H1 (cell line): Measurements from ENCODE around the gene GUCY1A2. TPM values are rescaled to one million over a fixed set of nuclear protein-coding genes. Genes with fewer than 3 reads are reported as not detected.

Experiments used
- EGR1 ChIP-seq: IDR thresholded peaks from 2 replicates; pipeline ENCODE4 v1.6.1; 2011; ENCODE audit warnings: low read depth, low read length, borderline replicate concordance
- FOSL1 ChIP-seq: IDR thresholded peaks from 2 replicates; pipeline ENCODE4 v1.6.1; 2011; ENCODE audit warnings: mild to moderate bottlenecking, low read depth, low read length, moderate library complexity; ENCODE audit not compliant: insufficient read depth
- HDAC2 ChIP-seq, 2 experiments: fragments of 300-600 bp in 1 of 2; sonication (generic) in 1 of 2; IDR thresholded peaks; 2 replicates each; pipeline ENCODE4 v1.6.1; 2011 to 2012; ENCODE audit warnings: low read depth in 2 of 2, low read length in 2 of 2, mild to moderate bottlenecking in 2 of 2, moderate library complexity in 2 of 2, borderline replicate concordance in 1 of 2, inconsistent platforms in 1 of 2
- JUN ChIP-seq: IDR thresholded peaks from 2 replicates; pipeline ENCODE4 v1.6.1; 2011; ENCODE audit warnings: low read depth, mild to moderate bottlenecking, improper control_type of control experiment, low read length
- NRF1 ChIP-seq: IDR thresholded peaks from 2 replicates; pipeline ENCODE4 v1.6.1; 2011; ENCODE audit warnings: mild to moderate bottlenecking, low read depth, low read length, improper control_type of control experiment
- POLR2AphosphoS5 ChIP-seq: IDR thresholded peaks from 2 replicates; pipeline ENCODE4 v1.6.1; 2011; ENCODE audit warnings: low read depth, low read length
- RAD21 ChIP-seq, 2 experiments: IDR thresholded peaks in 1 of 2; conservative IDR thresholded peaks in 1 of 2; 2 replicates each; pipeline ENCODE4 v1.6.1; 2011; ENCODE audit warnings: low read depth in 2 of 2, low read length in 2 of 2, improper control_type of control experiment in 1 of 2, inconsistent platforms in 1 of 2, mild to moderate bottlenecking in 1 of 2, moderate library complexity in 1 of 2
- RBBP5 ChIP-seq: IDR thresholded peaks from 2 replicates; pipeline ENCODE4 v1.7.1; 2012; ENCODE audit warnings: low read depth, mild to moderate bottlenecking, inconsistent platforms, low read length, moderate library complexity, borderline replicate concordance
- SIN3A ChIP-seq, 2 experiments: IDR thresholded peaks in 1 of 2; conservative IDR thresholded peaks in 1 of 2; 2 replicates each; pipeline ENCODE4 v1.6.1; 2011 to 2012; ENCODE audit warnings: low read length in 2 of 2, improper control_type of control experiment in 1 of 2, low read depth in 1 of 2, mild to moderate bottlenecking in 1 of 2
- SUZ12 ChIP-seq: fragments of 200-600 bp; sonication (generic); IDR thresholded peaks from 2 replicates; pipeline ENCODE4 v1.6.1; 2012; ENCODE audit warnings: mild to moderate bottlenecking, inconsistent platforms, low read length, moderate library complexity, mixed read lengths
- polyA plus RNA-seq, 7 experiments: library from polyadenylated mRNA; depleted of rRNA in 3 of 7; stranded (reverse) in 5 of 7; unstranded in 2 of 7; fragments of >200 nt in 5 of 7; fragments of 200-250 nt in 2 of 7; gene quantifications; 1 replicate in 5 of 7; 2 replicates in 1 of 7; 4 replicates in 1 of 7; pipeline versions ENCODE4 v1.2.1 to v1.2.3, GENCODE V29; 2011 to 2013; ENCODE audit warnings: missing spikeins in 2 of 7, mixed read lengths in 2 of 7
- total RNA-seq: library from RNA; stranded (reverse); fragmentation: NEBNext Ultra II Directional; extraction: Animal tissue kit (Norgen Biotek cat#: 25700); gene quantifications from 2 replicates; pipeline ENCODE4 v1.2.1, GENCODE V29; 2021
- TF ChIP-seq, protein P1 (sequence below): IDR thresholded peaks from 2 replicates; pipeline ENCODE4 v1.6.1; 2011; ENCODE audit warnings: low read depth, mild to moderate bottlenecking, low read length; ENCODE audit not compliant: insufficient read depth

Gene GUCY1A2
- total and polyA plus RNA-seq, 2 of the 8 experiments (the other 6 are each of a cell fraction or from before 2014, with no cell fraction given): 0.11 to 1.9 TPM

DNA sequence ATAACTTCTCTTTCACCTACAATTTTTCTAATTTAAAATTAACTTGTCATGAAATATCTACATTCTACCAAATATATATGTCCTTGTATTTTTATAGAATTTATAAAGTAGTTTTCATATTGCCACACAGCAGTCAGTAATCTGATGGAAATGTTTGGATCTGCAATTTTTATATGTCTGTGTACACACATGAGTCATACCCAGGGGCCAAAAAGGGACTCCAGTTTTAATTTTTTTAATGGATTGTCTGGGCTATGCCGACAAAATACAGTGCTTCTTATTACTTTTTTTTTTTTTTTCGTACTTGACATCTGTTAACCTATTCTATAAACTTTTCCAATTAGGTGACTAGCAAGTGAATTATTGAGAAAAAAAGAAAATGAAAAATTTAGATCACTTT, 6.3 kb downstream of the GUCY1A2 start (continued):
- TF ChIP-seq SUZ12: no peak
- no peak for TF ChIP-seq RBBP5
- TF ChIP-seq JUN: no peak
- no peak for TF ChIP-seq SIN3A (conservative IDR thresholded peaks at IDR 0.05 in 1 of 2, IDR thresholded peaks at IDR 0.05 in 1 of 2; ENCODE audit: low read depth in 1 of 2, low read length in 2 of 2)
- TF ChIP-seq RAD21 (IDR thresholded peaks at IDR 0.05 in 1 of 2, conservative IDR thresholded peaks at IDR 0.05 in 1 of 2; ENCODE audit: low read depth in 2 of 2, low read length in 2 of 2): no peak
- TF ChIP-seq POLR2AphosphoS5: no peak
- TF ChIP-seq, protein P1, sequence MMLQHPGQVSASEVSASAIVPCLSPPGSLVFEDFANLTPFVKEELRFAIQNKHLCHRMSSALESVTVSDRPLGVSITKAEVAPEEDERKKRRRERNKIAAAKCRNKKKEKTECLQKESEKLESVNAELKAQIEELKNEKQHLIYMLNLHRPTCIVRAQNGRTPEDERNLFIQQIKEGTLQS: no peak
- no peak for TF ChIP-seq HDAC2 (IDR thresholded peaks at IDR 0.05; ENCODE audit: borderline replicate concordance in 1 of 2, low read depth in 2 of 2, low read length in 2 of 2)
- TF ChIP-seq FOSL1: no peak
- no peak for TF ChIP-seq EGR1
- TF ChIP-seq NRF1: no peak
